Stimulated activated CD4-positive, alpha-beta T cell treated with anti-CD3 and anti-CD28 coated beads, Interleukin-15, amount 100 ng/mL, for 48 hours (primary cell): ENCODE results near the gene IL18RAP.

Experiments
- DNase-seq, 2 donors: peaks; one replicate each; pipeline ENCODE4 v3.0.0-alpha.2; 2020; ENCODE audit warnings: low read depth in 2 of 2

IL18RAP gene, protein sequence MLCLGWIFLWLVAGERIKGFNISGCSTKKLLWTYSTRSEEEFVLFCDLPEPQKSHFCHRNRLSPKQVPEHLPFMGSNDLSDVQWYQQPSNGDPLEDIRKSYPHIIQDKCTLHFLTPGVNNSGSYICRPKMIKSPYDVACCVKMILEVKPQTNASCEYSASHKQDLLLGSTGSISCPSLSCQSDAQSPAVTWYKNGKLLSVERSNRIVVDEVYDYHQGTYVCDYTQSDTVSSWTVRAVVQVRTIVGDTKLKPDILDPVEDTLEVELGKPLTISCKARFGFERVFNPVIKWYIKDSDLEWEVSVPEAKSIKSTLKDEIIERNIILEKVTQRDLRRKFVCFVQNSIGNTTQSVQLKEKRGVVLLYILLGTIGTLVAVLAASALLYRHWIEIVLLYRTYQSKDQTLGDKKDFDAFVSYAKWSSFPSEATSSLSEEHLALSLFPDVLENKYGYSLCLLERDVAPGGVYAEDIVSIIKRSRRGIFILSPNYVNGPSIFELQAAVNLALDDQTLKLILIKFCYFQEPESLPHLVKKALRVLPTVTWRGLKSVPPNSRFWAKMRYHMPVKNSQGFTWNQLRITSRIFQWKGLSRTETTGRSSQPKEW

DNA sequence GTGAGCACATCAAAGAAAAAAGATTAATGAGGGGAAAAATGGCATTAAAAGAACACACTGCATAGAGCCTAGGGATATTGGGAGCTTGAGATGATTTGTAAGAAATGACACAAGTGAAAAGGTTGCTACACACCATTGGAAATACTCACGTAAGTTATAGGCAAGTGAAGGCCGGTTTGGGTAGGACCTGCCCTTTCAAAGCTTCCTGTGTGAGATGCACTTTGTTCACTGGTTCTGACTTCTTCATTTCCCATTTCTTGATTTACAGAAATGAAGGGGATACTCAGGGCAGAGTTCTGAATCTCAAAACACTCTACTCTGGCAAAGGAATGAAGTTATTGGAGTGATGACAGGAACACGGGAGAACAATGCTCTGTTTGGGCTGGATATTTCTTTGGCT lies at the start of gene IL18RAP:
IL18RAP (plus strand) TSS at position 251 of the 400 bp plus-strand sequence; CDS start at position 369, 118 bp downstream.
- DNase-seq: no peak

DNA sequence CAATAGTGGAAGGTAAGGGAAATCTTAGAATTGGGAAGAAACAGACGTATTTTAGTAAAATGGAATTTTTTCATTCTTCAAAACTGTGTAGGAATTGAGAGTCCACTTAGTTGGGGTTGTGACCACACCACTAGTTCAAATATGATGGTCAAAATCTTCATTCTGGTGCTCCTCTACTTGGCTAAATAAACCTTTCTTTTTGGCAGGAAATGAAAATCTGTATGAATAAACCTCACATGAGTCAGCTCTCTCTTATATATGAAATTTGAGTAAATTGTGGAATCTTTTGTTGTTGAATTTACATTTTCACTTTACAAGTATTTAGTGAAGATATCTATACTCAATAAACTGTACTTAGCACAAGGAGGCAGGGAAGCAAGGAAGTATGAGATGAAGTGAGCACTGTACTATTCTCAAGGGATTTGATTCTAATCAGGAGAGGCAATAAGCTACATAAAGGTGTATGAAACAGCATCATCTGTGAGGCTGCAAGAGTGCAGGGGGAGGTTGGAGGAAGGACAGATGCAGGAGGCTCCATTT lies 46.8 kb upstream of the IL18RAP start:
- DNase-seq: no peak

DNA sequence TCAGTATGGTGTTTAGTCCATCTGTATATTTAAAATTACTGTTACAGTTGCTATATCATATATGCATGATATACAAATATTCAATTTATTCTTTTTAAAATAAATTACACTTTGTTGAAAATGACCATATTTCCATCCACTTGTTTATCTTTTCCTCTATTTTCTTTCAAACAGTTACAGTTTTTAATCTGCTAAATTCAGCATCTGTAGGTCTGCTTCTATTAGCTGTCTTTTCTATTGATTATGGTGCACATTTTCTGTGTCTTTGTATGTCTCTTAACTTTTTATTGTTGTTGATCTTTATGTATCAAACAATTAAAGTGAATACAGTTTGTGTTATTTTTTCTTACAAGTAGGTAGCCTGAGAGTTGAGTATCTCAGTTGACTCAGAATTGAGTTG lies 39.2 kb upstream of the IL18RAP start:
- DNase-seq: no peak

DNA sequence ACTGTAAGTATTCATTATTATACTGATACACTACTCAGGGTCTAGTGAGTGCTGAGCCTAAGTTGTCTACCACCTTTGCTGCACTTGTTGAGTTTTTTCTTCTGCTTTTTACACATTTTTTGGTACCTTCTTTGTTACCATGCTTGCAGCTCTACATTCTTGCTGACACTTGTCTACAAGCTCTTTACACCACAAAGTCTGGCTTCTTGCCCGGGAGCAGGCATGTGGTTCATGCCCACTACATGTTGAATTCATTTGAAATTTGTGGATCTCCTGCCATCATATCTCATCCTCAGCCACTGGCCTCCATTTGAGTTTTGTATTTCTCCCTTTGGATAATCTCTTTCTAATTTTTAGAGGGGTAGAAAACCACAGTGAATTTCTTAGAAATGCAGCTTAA lies 37.4 kb upstream of the IL18RAP start:
- no peak for DNase-seq

DNA sequence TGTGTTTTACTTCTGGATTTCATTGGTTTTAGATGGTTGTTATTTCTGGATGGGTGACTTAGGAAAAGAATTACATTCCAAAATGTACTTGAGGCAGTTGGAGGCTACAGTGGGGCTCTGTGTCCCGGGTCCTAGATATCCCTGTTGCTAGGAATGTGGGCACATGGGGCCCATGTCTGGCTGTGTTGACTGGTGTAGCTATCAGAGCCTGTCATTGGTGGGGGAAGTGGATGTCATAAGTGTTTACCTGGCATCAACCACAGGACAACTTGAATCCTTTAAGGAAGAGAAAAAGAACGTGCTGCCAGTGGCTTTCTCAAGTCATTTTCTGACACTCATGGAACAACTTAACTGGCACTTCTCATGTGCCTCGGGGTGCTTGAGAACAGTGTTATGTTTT lies 37.0 kb upstream of the IL18RAP start:
- DNase-seq: no peak

DNA sequence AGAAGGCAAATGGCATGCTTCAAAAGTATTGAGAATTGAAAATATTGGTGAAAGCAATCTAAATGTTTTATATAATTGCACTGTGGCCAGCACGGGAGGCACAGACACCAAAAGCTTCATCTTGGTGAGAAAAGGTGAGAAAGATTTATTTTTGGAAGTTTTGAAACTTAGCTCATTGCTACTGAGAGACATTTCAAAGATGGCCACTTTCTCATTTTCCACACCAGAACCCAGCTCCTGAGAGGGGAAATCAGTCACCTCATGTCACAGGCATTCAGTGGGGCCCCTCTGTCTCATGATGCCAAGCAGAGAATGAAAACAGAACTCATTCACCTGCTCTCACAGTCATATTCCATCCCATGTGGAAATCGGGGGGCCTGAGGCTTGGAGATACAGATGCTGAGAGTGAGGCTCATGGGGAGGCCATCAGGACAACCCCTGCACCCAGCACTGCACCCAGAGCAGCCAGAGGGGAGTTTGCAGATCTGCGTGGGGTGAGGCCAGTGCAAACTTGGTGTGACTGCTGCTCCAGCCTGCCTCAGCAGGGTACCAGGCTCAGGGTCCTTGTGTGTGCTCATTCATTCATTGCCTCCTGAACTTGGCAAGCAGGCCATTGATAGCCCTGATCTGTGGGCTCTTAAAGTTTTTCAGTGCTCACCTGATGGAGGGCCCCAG lies 36.0 kb upstream of the IL18RAP start:
- no peak for DNase-seq

DNA sequence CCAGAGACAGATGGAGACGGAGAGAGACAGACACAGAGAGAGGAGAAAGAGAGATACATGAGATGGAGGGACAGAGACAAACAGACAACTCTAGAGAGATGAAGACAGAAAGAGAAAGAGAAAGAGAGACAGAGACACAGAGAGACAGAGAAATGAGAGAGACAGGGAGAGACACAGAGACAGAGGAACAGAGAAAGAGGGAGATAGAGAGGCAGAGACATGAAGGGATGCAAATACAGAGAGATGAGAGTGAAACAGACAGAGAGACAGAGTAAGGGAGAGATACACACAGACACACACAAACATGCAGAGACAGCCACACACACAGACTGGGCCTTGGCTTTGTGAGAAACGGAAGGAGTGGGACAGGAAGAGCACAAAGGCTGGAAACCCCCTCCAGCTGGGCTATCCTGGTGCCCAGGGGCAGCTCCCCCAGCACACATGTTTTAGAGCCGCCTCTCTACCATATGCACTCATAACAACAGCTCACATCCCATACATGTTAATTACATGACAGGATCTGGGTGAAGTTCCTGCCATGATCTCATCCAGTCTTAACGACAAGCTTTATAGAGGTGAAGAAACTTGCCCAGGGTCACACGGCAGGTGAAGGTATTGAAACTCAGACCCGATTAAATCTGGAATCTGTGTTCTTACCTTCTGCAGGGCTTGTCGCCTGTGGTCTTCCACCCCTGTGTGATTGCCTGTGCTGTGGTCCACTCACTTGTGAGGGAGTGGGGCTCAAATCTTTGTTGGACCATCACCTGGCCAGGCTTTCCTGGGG lies 35.0 kb upstream of the IL18RAP start:
- no peak for DNase-seq

DNA sequence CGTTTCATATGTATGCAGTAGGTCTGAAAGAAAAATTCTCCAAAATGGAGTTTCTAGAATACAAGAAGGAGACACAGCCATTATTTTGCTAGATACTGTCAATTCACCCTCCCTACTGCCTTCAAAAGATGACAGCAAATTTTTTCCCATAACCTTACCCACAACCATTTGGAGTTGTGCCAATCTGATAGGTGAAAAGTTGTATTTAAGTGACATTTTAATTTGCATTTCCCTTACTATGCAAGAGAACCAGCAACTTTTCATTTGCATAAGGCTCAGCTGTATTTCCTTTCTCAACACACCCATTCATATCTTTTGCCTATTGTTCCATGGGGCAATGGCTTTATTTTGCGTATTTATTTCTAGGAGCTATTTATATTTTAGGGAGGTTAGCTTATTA lies 31.4 kb upstream of the IL18RAP start:
- DNase-seq: no peak

DNA sequence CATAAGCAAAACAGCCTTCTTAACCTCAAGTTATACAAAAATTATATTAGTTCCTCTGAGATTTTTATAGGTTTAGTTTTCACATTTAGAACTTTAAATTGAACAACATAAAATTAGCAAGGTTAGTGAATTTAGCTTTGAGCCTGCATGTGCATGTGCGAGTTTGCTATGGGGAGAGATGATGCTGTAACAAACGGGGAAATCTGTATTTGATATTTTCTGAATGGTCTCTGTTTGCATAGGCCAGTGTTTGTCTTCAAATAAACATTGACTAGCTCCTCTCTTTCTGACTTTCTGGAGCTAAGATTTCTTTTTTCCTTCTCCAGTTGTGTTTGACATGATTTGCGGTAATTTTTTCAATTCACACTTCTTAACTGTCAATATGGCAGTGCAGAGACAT lies 30.9 kb upstream of the IL18RAP start:
- DNase-seq: no peak

DNA sequence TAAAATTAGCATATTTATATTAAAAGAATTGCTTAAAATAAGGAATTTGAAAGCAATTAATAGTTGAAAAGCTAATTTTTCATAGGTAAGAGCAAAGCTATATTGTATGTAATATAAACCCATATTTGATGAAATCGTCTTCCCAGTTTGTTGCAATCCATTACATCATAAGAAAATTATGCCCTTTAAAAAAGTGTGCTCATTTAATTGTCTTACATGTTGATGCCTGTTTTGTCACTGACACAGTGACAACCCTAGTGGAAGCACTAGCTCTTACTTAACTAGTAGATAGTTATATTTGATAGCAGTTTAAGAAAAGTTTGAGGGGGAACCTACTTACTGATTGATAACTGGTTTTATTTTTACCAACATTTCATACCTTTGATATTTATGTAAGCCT lies 30.0 kb upstream of the IL18RAP start:
- no peak for DNase-seq

DNA sequence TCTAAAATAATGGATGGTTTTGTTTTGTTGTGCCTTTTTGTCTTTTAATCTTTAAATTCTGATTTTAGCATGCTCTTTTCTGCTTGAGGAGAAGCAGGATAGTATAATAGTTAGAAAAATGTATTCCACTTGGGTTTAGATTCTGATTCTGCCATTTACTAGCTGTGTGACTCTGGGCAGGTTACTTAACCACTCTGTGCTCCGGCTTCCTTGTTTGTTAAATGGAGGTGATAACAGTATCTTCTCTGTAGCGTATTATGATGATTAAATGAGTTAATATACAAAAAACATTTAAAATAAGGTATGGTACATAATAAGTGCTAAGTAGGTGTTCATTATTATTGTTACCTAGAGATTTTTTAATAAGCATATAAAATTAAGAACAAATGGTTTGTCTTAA lies 26.9 kb upstream of the IL18RAP start:
- DNase-seq: no peak

DNA sequence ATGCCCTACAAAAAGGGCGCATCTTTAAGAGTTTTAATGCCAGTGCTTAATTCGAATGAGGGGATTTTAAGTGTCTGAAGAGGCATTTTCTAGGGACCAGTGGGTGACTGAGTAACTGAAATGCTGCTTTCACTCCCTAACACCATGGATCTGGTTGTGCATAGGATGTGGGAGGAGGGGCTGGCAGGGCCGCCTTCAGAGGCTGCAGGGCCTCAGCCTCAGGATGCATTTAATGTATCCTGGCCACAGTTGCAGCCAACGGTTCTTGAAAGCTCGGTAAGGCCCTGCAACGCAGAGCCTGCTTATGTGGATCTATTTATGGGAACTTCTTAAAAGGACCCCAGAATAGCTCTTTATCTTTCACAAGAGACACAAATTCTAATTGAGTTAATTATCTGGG lies 25.8 kb upstream of the IL18RAP start:
- DNase-seq: no peak

DNA sequence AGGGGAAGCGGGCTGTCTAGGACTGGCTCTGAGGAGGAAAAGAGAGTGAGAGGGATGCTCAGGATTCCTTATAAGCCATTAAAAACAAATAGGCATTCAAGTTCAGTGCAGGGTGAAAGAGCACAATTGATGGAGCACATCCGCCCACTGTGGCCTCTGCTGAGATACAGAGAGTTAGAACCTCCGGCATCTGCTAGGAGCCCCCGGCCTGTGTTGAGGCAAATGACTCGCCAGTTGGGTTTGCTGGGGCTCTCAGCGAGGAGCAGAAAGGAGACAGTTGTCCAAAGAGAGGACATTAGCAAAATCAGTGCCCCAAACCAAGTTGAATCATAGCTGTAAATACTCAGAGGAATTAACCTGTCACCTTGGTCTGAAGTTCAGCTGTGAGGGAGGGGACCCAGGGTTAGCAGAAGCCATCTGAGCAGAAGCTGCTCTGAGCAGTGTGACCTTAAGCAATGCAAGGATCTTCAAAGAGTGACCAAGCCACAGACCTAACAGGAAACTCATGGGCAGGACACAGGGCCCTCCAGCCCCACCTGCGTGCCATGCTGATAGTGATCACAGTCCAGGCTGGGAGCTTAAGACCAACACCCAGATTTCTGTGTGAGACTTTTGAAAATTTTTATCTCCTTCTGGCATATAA lies 23.3 kb upstream of the IL18RAP start:
- DNase-seq: no peak

DNA sequence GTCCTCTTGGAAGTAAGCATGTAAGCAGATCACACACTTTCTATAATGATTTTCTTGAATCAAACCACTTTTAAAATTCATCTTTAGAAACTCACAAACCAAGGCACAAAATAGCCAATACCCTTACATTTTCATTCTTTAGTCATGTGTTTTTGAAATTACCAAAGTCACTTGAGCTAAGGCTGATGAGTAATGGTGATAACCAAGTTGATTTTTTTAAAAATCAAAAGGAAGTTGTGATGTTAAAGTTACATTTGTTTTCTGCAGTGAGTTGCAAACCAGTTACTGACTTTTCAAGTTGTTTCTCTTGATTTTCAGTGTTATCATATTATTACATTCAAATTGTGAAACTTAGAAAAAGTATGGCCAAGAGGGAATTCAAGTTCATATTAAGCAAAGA lies 21.5 kb upstream of the IL18RAP start:
- no peak for DNase-seq

DNA sequence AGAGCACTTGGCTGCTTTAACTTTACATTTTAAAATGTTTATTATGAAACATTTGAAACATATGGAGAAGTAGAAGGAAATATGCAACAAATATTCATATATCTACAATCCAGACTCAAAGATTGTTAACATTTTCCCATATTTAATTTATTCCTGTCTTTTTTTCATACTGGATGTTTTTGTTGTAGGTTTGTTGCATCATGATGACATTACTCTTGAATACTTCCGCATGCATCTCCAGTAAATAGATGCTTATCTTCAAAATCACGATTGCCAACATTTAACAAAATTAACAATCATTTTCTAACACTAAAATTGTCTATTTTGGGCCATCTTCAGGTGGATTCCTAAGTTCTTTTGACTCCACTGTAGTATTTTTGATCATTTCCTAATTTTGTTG lies 21.1 kb upstream of the IL18RAP start:
- DNase-seq: no peak

DNA sequence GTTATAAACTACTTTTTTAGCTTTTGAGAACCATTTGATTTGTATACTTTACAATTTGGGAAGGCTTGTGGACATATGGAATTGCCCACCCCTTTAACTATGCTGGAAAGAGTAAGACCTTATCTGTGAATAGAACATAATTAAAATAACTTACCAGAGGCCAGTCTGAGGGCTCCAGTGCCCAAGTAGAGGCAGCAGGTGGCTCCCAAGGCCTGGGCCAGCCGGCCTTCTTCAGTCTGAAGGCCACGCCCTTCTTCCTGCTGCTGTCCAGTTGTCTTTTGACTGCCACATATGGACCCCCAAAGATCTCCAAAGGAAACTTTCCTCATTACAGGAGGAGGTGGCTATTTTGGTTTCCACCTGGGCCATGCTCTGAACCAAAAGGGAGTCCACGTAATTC lies 12.0 kb upstream of the IL18RAP start:
- DNase-seq: no peak

DNA sequence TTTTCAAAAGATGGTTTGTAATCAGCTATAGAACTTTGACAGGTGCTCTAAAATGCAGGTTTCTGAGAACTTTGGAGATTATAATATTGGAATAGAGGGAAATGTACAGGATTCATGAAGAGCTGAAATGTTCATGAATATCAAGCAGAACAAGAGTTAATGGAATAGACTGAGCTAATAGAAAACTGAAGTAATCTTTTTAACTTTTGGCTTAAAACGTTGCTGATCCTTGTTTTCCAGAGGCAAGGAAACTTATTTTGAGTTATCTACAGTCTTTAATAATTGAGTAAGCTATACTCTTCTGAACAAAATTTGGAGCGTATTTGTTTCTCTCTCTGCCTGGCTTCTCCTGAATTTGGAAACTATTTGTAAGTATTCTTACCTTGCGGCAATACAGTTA lies 10.8 kb upstream of the IL18RAP start:
- no peak for DNase-seq

DNA sequence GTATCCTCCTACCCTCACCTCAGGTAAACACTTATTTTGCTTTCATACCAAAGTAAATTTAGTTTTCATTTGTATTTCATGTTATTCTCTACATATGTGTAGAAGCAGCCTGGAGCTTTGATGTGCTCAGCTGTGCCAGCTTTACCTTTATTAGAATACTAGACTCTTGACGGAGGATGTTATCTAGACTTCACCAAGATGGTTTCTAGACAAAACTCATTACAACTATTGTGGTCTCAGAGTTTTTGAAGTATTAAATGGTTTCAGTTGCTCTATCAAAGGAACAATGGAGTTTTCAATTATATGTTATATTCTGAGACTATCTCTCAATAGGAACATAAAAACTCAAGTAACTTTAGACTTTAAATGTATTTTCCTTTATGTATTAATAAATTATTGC lies 5.0 kb upstream of the IL18RAP start:
- no peak for DNase-seq

DNA sequence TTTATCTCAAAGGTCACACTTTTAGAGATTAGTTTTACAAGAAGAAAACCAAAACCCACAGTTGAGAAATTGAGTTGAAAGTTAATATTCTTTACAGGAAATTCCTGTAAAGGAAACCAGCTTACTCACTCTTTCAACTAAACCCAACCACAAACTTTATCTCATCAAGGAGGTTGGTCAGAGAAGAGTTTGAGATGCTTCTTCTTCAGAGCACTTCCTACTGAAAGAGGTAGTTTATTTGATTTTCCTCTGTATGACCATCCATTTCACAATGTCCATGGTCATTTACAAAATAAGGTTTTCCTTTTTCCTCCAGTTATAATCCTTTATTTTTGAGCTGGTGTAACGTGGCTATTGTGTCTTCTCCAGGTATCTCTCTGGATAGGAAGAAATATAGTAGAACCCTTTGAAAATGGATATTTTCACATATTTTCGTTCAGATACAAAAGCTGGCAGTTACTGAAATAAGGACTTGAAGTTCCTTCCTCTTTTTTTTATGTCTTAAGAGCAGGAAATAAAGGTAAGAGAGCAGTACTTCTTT lies 4.5 kb upstream of the IL18RAP start:
- no peak for DNase-seq

DNA sequence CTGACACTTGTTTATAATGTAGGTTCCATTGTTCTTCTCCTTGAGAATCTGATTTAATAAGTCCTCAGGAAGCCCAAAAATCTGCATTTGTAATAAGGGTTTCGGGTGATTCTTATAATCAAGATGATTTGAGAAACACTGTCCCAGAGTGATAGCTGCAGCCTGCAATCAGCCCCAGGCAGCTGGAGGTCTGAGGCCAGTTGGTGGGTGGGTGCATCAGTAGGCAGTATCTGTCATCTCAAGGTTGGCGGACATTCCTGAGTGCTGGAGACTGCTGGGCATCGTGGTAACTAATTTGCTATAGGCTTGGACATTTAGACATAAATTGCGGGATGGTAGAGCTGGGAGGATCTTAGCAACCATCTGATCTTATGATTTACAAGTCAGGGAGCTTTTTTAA lies 2.7 kb upstream of the IL18RAP start:
- no peak for DNase-seq
